Neural progenitor cell (in vitro differentiated cells): Measurements from ENCODE around the gene VWA8.

ENCODE experiments used
- EZH2 ChIP-seq: fragments of 200-600 bp; sonication (generic); IDR thresholded peaks from 2 replicates; pipeline ENCODE4 v1.6.1; 2017; ENCODE audit warnings: antibody characterized with exemption, mild to moderate bottlenecking, moderate library complexity
- EZH2phosphoT487 ChIP-seq: fragments of 200-600 bp; sonication (generic); IDR thresholded peaks from 2 replicates; pipeline ENCODE4 v1.6.1; 2017; ENCODE audit warnings: antibody characterized with exemption
- TF ChIP-seq, protein P1 (sequence below): fragments of 200-600 bp; sonication (generic); IDR thresholded peaks from 2 replicates; pipeline ENCODE4 v1.5.1; 2017; ENCODE audit warnings: antibody characterized with exemption, mild to moderate bottlenecking

GRCh38 chr13:41548910-41549309 is 412.0 kb downstream of the VWA8 start:
- TF ChIP-seq, protein P1, sequence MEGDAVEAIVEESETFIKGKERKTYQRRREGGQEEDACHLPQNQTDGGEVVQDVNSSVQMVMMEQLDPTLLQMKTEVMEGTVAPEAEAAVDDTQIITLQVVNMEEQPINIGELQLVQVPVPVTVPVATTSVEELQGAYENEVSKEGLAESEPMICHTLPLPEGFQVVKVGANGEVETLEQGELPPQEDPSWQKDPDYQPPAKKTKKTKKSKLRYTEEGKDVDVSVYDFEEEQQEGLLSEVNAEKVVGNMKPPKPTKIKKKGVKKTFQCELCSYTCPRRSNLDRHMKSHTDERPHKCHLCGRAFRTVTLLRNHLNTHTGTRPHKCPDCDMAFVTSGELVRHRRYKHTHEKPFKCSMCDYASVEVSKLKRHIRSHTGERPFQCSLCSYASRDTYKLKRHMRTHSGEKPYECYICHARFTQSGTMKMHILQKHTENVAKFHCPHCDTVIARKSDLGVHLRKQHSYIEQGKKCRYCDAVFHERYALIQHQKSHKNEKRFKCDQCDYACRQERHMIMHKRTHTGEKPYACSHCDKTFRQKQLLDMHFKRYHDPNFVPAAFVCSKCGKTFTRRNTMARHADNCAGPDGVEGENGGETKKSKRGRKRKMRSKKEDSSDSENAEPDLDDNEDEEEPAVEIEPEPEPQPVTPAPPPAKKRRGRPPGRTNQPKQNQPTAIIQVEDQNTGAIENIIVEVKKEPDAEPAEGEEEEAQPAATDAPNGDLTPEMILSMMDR = no peak
- no peak for TF ChIP-seq EZH2
- TF ChIP-seq EZH2phosphoT487 = no peak
